ENCODE data around the gene CDHR1.

Gene CDHR1

GRCh38 chr10:84214046-84214572, 19.8 kb downstream of the CDHR1 start:
- TF ChIP-seq, protein P1, sequence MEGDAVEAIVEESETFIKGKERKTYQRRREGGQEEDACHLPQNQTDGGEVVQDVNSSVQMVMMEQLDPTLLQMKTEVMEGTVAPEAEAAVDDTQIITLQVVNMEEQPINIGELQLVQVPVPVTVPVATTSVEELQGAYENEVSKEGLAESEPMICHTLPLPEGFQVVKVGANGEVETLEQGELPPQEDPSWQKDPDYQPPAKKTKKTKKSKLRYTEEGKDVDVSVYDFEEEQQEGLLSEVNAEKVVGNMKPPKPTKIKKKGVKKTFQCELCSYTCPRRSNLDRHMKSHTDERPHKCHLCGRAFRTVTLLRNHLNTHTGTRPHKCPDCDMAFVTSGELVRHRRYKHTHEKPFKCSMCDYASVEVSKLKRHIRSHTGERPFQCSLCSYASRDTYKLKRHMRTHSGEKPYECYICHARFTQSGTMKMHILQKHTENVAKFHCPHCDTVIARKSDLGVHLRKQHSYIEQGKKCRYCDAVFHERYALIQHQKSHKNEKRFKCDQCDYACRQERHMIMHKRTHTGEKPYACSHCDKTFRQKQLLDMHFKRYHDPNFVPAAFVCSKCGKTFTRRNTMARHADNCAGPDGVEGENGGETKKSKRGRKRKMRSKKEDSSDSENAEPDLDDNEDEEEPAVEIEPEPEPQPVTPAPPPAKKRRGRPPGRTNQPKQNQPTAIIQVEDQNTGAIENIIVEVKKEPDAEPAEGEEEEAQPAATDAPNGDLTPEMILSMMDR (conservative IDR thresholded peaks at IDR 0.05) = no peak
- TF ChIP-seq ZFX (IDR thresholded peaks at IDR 0.05) = no peak
- H3K27ac ChIP-seq = no peak overlapping the region

GRCh38 chr10:84214612-84215235, 20.4 kb downstream of the CDHR1 start:
- TF ChIP-seq ZFX (IDR thresholded peaks at IDR 0.05) = no peak
- TF ChIP-seq, protein P1 (conservative IDR thresholded peaks at IDR 0.05) = peak; percentile 80
- no peak overlapping the region for H3K27ac ChIP-seq

DNA sequence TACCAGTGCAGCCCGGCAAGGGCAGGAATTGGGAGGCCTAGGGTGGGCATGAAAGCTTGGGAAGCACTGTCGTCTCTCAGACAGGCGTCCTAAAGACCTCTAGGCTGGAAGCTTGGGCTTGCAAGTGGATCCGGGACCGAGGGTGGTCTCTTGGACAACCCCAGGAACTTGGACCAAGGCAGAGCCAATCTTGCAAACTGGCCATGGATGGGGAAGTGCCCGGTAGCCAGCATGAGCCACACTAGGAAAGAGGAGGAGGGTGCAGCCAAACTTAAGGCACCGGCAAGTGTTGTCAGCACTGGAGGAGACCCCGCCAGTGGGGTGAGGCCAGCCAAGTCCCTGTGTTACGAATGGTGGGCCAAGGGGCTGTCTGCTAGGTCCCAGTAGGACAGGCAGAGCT, 22.5 kb downstream of the CDHR1 start:
- no peak for TF ChIP-seq ZFX (IDR thresholded peaks at IDR 0.05)
- TF ChIP-seq, protein P1 (conservative IDR thresholded peaks at IDR 0.05) = no peak
- H3K27ac ChIP-seq = no peak overlapping the region

DNA sequence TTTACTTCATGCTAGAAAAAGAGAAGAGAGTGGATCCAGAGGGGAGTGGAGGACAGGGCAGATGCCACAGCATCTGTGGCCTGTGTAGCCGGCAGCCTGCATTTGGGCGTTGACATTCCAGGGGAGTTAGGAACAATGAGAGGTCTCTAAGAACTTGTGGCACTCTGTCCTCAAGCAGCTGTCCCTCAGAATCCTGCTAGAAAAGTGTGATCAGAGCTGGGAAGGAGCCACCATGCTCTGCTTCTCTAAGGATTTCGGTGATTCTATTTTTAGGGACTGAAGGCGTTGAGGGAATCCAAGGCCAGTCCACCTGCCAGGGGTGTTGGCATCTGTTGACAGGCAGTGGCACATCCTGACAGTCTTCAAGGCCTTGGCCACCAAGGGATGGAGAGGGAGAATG, 23.4 kb downstream of the CDHR1 start:
- TF ChIP-seq ZFX (IDR thresholded peaks at IDR 0.05) = no peak
- TF ChIP-seq, protein P1 (conservative IDR thresholded peaks at IDR 0.05) = no peak
- no peak overlapping the region for H3K27ac ChIP-seq

DNA sequence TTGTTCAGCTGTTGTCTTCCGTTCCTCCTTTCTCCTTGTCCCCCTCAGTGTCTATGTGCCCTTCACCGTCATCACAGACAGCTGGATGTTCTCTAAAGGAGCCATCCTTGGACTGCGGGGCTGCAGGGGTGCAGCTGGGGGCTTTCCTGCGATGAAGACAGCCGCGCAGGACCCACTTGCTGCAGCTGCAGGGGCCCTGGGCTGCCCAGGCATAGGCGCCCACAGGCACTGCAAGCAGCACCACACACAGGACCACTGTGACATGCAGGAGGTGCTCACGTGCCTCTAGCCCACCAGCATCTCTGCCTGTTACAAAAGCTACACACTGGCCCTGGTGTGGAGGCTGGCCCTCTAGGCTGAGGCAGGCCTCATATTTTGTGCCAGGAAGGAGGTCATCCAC, 27.6 kb downstream of the CDHR1 start:
- TF ChIP-seq, protein P1 (conservative IDR thresholded peaks at IDR 0.05) = no peak
- no peak for TF ChIP-seq ZFX (IDR thresholded peaks at IDR 0.05)
- H3K27ac ChIP-seq = no peak overlapping the region

GRCh38 chr10:84224411-84225028, 30.2 kb downstream of the CDHR1 start:
- no peak overlapping the region for H3K27ac ChIP-seq
- no peak for TF ChIP-seq ZFX (IDR thresholded peaks at IDR 0.05)
- TF ChIP-seq, protein P1 (conservative IDR thresholded peaks at IDR 0.05) = no peak

GRCh38 chr10:84225427-84226173, 31.3 kb downstream of the CDHR1 start, which contains the start of gene LRIT2:
Gene LRIT2 (minus strand): TSS chr10:84225544. CDS start chr10:84225520, 24 bp downstream.
- H3K27ac ChIP-seq = no peak within 1 kb of the TSS
- no peak for TF ChIP-seq ZFX (IDR thresholded peaks at IDR 0.05)
- TF ChIP-seq, protein P1 (conservative IDR thresholded peaks at IDR 0.05) = no peak
